ENCODE results near the gene IL1R2. TPM values are rescaled to one million over a fixed set of nuclear protein-coding genes. Genes with fewer than 3 reads are reported as not detected.

Gene IL1R2
- total and polyA plus RNA-seq, 2 of the 8 experiments (the other 6 are each of a cell fraction or from before 2014, with no cell fraction given), result 0.06 TPM; not detected in 1

DNA sequence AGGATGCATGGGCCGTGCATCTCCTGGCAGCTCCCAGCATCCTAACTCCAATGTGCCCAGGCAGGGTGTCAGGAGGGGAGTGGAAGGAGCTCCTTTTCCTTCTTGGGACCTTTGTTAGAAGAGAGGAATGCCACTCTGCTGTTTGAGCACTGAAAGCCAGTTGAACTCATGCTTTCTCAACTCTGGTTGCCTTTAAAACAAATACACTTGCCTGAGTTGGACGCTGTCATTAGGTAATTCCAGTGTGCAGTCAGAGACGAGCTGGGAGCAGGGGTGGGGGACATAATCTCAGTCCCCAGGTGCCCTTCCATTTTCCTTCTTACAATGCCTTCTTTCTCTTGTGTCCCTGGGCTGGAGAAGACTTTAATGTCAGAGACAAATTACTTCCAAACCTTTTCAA lies 44.4 kb upstream of the IL1R2 start:
- Histone ChIP-seq H2BK12ac (ENCODE audit: low read depth, low read length) (no peak overlapping the region), H3K14ac (ENCODE audit: insufficient read length) (no peak overlapping the region), H4K5ac (ENCODE audit: insufficient read length, low read depth, low read length) (no peak overlapping the region), H4K20me1 (replicated peaks in 1 of 2; ENCODE audit: control insufficient read depth in 1 of 2, insufficient read depth in 2 of 2, low read length in 2 of 2) (no peaks in the 10 kb centered on the region), H3K79me1 (ENCODE audit: low read depth, low read length) (no peaks in the 10 kb centered on the region), H2AFZ (ENCODE audit: low read length) (no peak overlapping the region), H3K23me2 (ENCODE audit: low read depth, low read length) (no peaks in the 10 kb centered on the region), H3K79me2 (ENCODE audit: control insufficient read depth in 1 of 2, insufficient read depth in 2 of 2, low read length in 2 of 2) (no peaks in the 10 kb centered on the region), H2BK5ac (ENCODE audit: low read depth, low read length) (no peak overlapping the region), H3K18ac (ENCODE audit: extremely low read depth, low read length) (no peak overlapping the region), H3K56ac (replicated peaks; ENCODE audit: insufficient read length, low read depth, low read length) (no peak overlapping the region), H3K9me3 (ENCODE audit: insufficient read depth in 2 of 2, low read depth in 1 of 2, low read length in 1 of 2) (0 out of 4 replicates have a peak, but pooled peaks cover 0 to 4% of the 10 kb centered on the region in 2 experiments), H3K4me2 (ENCODE audit: insufficient read depth in 1 of 2, low read depth in 2 of 2, low read length in 2 of 2) (no peak overlapping the region), H3K9ac (replicated peaks in 1 of 4; ENCODE audit: extremely low read depth in 1 of 4, low read depth in 3 of 4, low read length in 3 of 4) (no peak overlapping the region), H3K23ac (ENCODE audit: insufficient read length) (no peak overlapping the region), H3K27ac (ENCODE audit: low read depth, low read length) (no peak overlapping the region), H3K4me3 (ENCODE audit: extremely low read depth in 1 of 4, insufficient read depth in 2 of 4, low read depth in 3 of 4, low read length in 4 of 4) (no peak overlapping the region), H2BK20ac (ENCODE audit: low read length) (no peak overlapping the region), H4K91ac (replicated peaks; ENCODE audit: insufficient read length, low read length) (no peak overlapping the region), H4K8ac (ENCODE audit: extremely low read depth, insufficient read depth, low read length) (no peak overlapping the region), H3K36me3 (ENCODE audit: control insufficient read depth in 2 of 4, insufficient read depth in 4 of 4, low read length in 3 of 4) (no peaks in the 10 kb centered on the region), H2BK120ac (replicated peaks; ENCODE audit: low read depth, low read length) (no peak overlapping the region), H3K4ac (replicated peaks; ENCODE audit: insufficient read length, low read depth, low read length) (no peak overlapping the region), H3K27me3 (replicated peaks in 1 of 4; ENCODE audit: control insufficient read depth in 3 of 4, extremely low read depth in 1 of 4, insufficient read depth in 3 of 4, low read length in 3 of 4) (no peaks in the 10 kb centered on the region), H2AK5ac (ENCODE audit: low read depth, low read length) (no peak overlapping the region), H2BK15ac (ENCODE audit: low read length) (no peak overlapping the region), H3K4me1 (replicated peaks in 1 of 4; ENCODE audit: control insufficient read depth in 3 of 4, insufficient read depth in 4 of 4, low read length in 3 of 4) (no peaks in the 10 kb centered on the region)
- CTCF ChIA-PET (ENCODE audit: partially characterized antibody), result interaction anchor here (1.0 kb wide), 1 partner anchor 62 kb away, joined by 3 read pairs; no protein-coding TSS in a partner anchor
- FAIRE-seq (no peak), DNase-seq (ENCODE audit: low read depth in 1 of 2, low spot score in 2 of 2) (no peak)
- 79% methylated on average over 3 of the region's 3 CpGs; no CpG with 5 or more reads in 1 of the 2 experiments for WGBS, 2 experiments (ENCODE audit: extremely low coverage in 1 of 2, insufficient coverage in 1 of 2, insufficient read length in 1 of 2, insufficient replicate concordance in 2 of 2, low coverage in 1 of 2, low lambda C conversion rate in 2 of 2, missing lambda C conversion rate in 1 of 2)
- POLR2A ChIA-PET (ENCODE audit: partially characterized antibody), result no interaction called here
